Right renal cortex interstitium (tissue), 3 donors: Measurements from ENCODE around the gene RPS29. TPM values are rescaled to one million over a fixed set of nuclear protein-coding genes. Genes with fewer than 3 reads are reported as not detected.
"Not testable (repeated sequence)": the region's sequence is repeated elsewhere in the genome, so short reads cannot be mapped to it uniquely, and the experiment has no call there.

Source experiments
- DNase-seq, 3 donors: peaks; one replicate each; pipeline ENCODE4 v3.0.0-alpha.2; 2013; ENCODE audit warnings: low read depth in 3 of 3, low spot score in 2 of 3
- polyA plus RNA-seq, 3 donors: library from polyadenylated mRNA; unstranded; fragments of 120-200 nt; gene quantifications; one replicate each; pipeline ENCODE4 v1.2.1, GENCODE V29; 2013; ENCODE audit not compliant: insufficient read length in 3 of 3

The RPS29 gene
- polyA plus RNA-seq, 3 donors = 1,554 to 1,852 (median 1,615) TPM

- peak; percentile 73 to 80 (median 73) for DNase-seq
These were observed 12.5 kb upstream of the RPS29 start, which contains the start of gene LRR1 for GRCh38 chr14:49598485-49599300. TSS of gene LRR1 (plus strand) at chr14:49598940. CDS start at chr14:49599021, 81 bp downstream.

- DNase-seq = no peak
These were observed 12.0 kb upstream of the RPS29 start for GRCh38 chr14:49598189-49598484.

- DNase-seq = no peak
These were observed 8.3 kb upstream of the RPS29 start for GRCh38 chr14:49594347-49595091.

- no peak for DNase-seq
These were observed 6.8 kb upstream of the RPS29 start for GRCh38 chr14:49593016-49593415.

- no peak for DNase-seq
These were observed 3.2 kb upstream of the RPS29 start for GRCh38 chr14:49589387-49589786.

- peak; percentile 58 to 68 (median 62) for DNase-seq
These were observed 687 bp upstream of the RPS29 start for GRCh38 chr14:49586673-49587460.

- DNase-seq = not testable (repeated sequence)
These were observed 1.1 kb downstream of the RPS29 start for GRCh38 chr14:49584981-49585640.

GRCh38 chr14:49584058-49584457 is 2.1 kb downstream of the RPS29 start:
- no peak for DNase-seq

- no peak for DNase-seq
These were observed 2.6 kb downstream of the RPS29 start for GRCh38 chr14:49583629-49584028.

GRCh38 chr14:49582113-49582977 is 3.8 kb downstream of the RPS29 start:
- no peak for DNase-seq

- DNase-seq = no peak
These were observed 4.7 kb downstream of the RPS29 start for GRCh38 chr14:49581209-49582112.

- DNase-seq = no peak
These were observed 6.3 kb downstream of the RPS29 start for GRCh38 chr14:49579841-49580240.

- DNase-seq = no peak
These were observed 8.0 kb downstream of the RPS29 start for GRCh38 chr14:49578141-49578540.

- no peak for DNase-seq
These were observed 12.1 kb downstream of the RPS29 start for GRCh38 chr14:49574038-49574437.

GRCh38 chr14:49569281-49569680 is 16.9 kb downstream of the RPS29 start:
- DNase-seq = no peak

GRCh38 chr14:49566714-49567113 is 19.5 kb downstream of the RPS29 start:
- DNase-seq = no peak

GRCh38 chr14:49559979-49560768 is 26.0 kb downstream of the RPS29 start:
- DNase-seq = no peak

- no peak for DNase-seq
These were observed 32.3 kb downstream of the RPS29 start for GRCh38 chr14:49553892-49554291.
